ENCODE measurements around the gene INTS7.

INTS7 gene

GRCh38 chr1:211978596-211978995 is 56.8 kb downstream of the INTS7 start:
- Histone ChIP-seq H3K27me3 (replicated peaks) (no peaks in the 10 kb centered on the region), H3K4me3 (ENCODE audit: low read depth, low read length) (no peak overlapping the region), H3K36me3 (replicated peaks) (peaks cover 3% of the 10 kb centered on the region), H3K27ac (no peak overlapping the region)
- in situ Hi-C loops (cut with HindIII; ENCODE audit: low pct_ligation_motif_present, low sequenced_read_pairs), result no loop called here
- TF ChIP-seq CTCF (IDR thresholded peaks at IDR 0.05; ENCODE audit: low read depth, low read length, missing control alignments), result no peak
- DNase-seq, result no peak

GRCh38 chr1:211975152-211975941 is 60.0 kb downstream of the INTS7 start:
- in situ Hi-C loops (cut with HindIII; ENCODE audit: low pct_ligation_motif_present, low sequenced_read_pairs), result no loop called here
- TF ChIP-seq CTCF (IDR thresholded peaks at IDR 0.05; ENCODE audit: low read depth, low read length, missing control alignments), result no peak
- Histone ChIP-seq H3K27me3 (replicated peaks) (no peaks in the 10 kb centered on the region), H3K4me3 (ENCODE audit: low read depth, low read length) (no peak overlapping the region), H3K36me3 (replicated peaks) (peaks cover 3% of the 10 kb centered on the region), H3K27ac (no peak overlapping the region)
- no peak for DNase-seq

GRCh38 chr1:211973541-211973940 is 61.8 kb downstream of the INTS7 start:
- H3K4me3 ChIP-seq (ENCODE audit: low read depth, low read length), result no peak overlapping the region

GRCh38 chr1:211968200-211968834 is 67.0 kb downstream of the INTS7 start:
- no peak overlapping the region for H3K4me3 ChIP-seq (ENCODE audit: low read depth, low read length)
- H3K27ac ChIP-seq, result no peak overlapping the region
- H3K27me3 ChIP-seq (replicated peaks), result no peaks in the 10 kb centered on the region
- H3K36me3 ChIP-seq (replicated peaks), result peaks cover 7% of the 10 kb centered on the region
- no peak for TF ChIP-seq CTCF (IDR thresholded peaks at IDR 0.05; ENCODE audit: low read depth, low read length, missing control alignments)
- no peak for DNase-seq
- in situ Hi-C loops (cut with HindIII; ENCODE audit: low pct_ligation_motif_present, low sequenced_read_pairs), result no loop called here

More at GRCh38 chr1:211973541-211973940, 61.8 kb downstream of the INTS7 start:
- Histone ChIP-seq H3K27me3 (replicated peaks) (no peaks in the 10 kb centered on the region), H3K27ac (no peak overlapping the region), H3K36me3 (replicated peaks) (no peaks in the 10 kb centered on the region)
- DNase-seq, result no peak
- no peak for TF ChIP-seq CTCF (IDR thresholded peaks at IDR 0.05; ENCODE audit: low read depth, low read length, missing control alignments)
- in situ Hi-C loops (cut with HindIII; ENCODE audit: low pct_ligation_motif_present, low sequenced_read_pairs), result no loop called here

- no peak overlapping the region for H3K4me3 ChIP-seq (ENCODE audit: low read depth, low read length)
- no peak overlapping the region for H3K27ac ChIP-seq
- DNase-seq, result no peak
- H3K36me3 ChIP-seq (replicated peaks), result peaks cover 7% of the 10 kb centered on the region
- TF ChIP-seq CTCF (IDR thresholded peaks at IDR 0.05; ENCODE audit: low read depth, low read length, missing control alignments), result no peak
- no peaks in the 10 kb centered on the region for H3K27me3 ChIP-seq (replicated peaks)
- in situ Hi-C loops (cut with HindIII; ENCODE audit: low pct_ligation_motif_present, low sequenced_read_pairs), result no loop called here
These were observed 67.7 kb downstream of the INTS7 start for GRCh38 chr1:211967704-211968103.
